Glomerular endothelial cell (primary cell): ENCODE measurements around the gene VWCE. TPM values are rescaled to one million over a fixed set of nuclear protein-coding genes. Genes with fewer than 3 reads are reported as not detected.
"Not testable (repeated sequence)": the region's sequence is repeated elsewhere in the genome, so short reads cannot be mapped to it uniquely, and the experiment has no call there.

Experiments used
- DNase-seq: peaks from one replicate; pipeline ENCODE4 v3.0.0-alpha.2; 2011; ENCODE audit warnings: low read depth, low spot score; ENCODE audit errors: extremely low read depth
- total RNA-seq: library from RNA; depleted of rRNA; stranded (reverse); fragments of >200 nt; gene quantifications from 2 replicates; pipeline ENCODE4 v1.2.3, GENCODE V29; 2015

The VWCE gene
- total RNA-seq, 1 donor from 2014 or later = 18.6 TPM

GRCh38 chr11:61222047-61222446, 73.1 kb downstream of the VWCE start, which contains the start of gene PGA4:
Gene PGA4, plus strand, starts transcription at chr11:61222347. Its CDS starts 54 bp downstream, at chr11:61222401.
- not testable (repeated sequence) for DNase-seq

- DNase-seq = not testable (repeated sequence)
Measured at GRCh38 chr11:61219016-61219415, 76.1 kb downstream of the VWCE start.

GRCh38 chr11:61218306-61218705, 76.8 kb downstream of the VWCE start:
- DNase-seq = not testable (repeated sequence)

- DNase-seq = not testable (repeated sequence)
Measured at GRCh38 chr11:61213711-61214324, 81.3 kb downstream of the VWCE start.

GRCh38 chr11:61212202-61212601, 82.9 kb downstream of the VWCE start:
- DNase-seq = not testable (repeated sequence)

- not testable (repeated sequence) for DNase-seq
Measured at GRCh38 chr11:61211327-61211952, 83.7 kb downstream of the VWCE start.

GRCh38 chr11:61210629-61211028, 84.5 kb downstream of the VWCE start:
- not testable (repeated sequence) for DNase-seq

Other genes with a start within 250 kb of the VWCE start
- not detected in 2 replicates for gene CD5, start 192.8 kb downstream of the VWCE start, total RNA-seq
- 19.5 and 27.8 TPM in 2 replicates for gene VPS37C, start 133.9 kb downstream of the VWCE start, total RNA-seq
- not detected in 2 replicates for gene PGA3, start 91.8 kb downstream of the VWCE start, total RNA-seq
- not detected in 2 replicates for gene PGA4, start 73.0 kb downstream of the VWCE start, total RNA-seq
- not detected in 2 replicates for gene PGA5, start 54.1 kb downstream of the VWCE start, total RNA-seq
- gene DDB1, start 37.8 kb upstream of the VWCE start, total RNA-seq = 173 and 184 TPM in 2 replicates
- gene TKFC, start 37.9 kb upstream of the VWCE start, total RNA-seq = 23.1 and 29.3 TPM in 2 replicates
- 46.1 and 64.1 TPM in 2 replicates for gene CYB561A3, start 66.6 kb upstream of the VWCE start, total RNA-seq
- gene TMEM138, start 67.1 kb upstream of the VWCE start, total RNA-seq = 19.6 and 22.9 TPM in 2 replicates
- gene TMEM216, start 97.3 kb upstream of the VWCE start, total RNA-seq = 5.2 and 9.5 TPM in 2 replicates
- 30.0 and 38.7 TPM in 2 replicates for gene CPSF7, start 134.7 kb upstream of the VWCE start, total RNA-seq
- 30.2 and 50.1 TPM in 2 replicates for gene SDHAF2, start 134.8 kb upstream of the VWCE start, total RNA-seq
- gene LRRC10B, start 213.4 kb upstream of the VWCE start, total RNA-seq = 0.18 TPM in 1 of 2 replicates, not detected in the other